MM.1S (cell line): ENCODE measurements around the gene MBD2.

Experiments
- CTCF ChIP-seq: fragments of 300-600 bp; sonication (generic); IDR thresholded peaks from 2 replicates; pipeline ENCODE4 v1.5.1; 2016; ENCODE audit warnings: antibody characterized with exemption, low read length, mixed read lengths
- EZH2phosphoT487 ChIP-seq: fragments of 300-600 bp; sonication (generic); IDR thresholded peaks from 2 replicates; pipeline ENCODE4 v1.6.1; 2018; ENCODE audit warnings: antibody characterized with exemption, low read length

- TF ChIP-seq CTCF (no peak), EZH2phosphoT487 (no peak)
Observed at GRCh38 chr18:54165450-54165849, 59.0 kb downstream of the MBD2 start.
